HFFc6 (cell line): Measurements from ENCODE around the gene TCTN2. TPM values are rescaled to one million over a fixed set of nuclear protein-coding genes. Genes with fewer than 3 reads are reported as not detected.

Experiments
- DNase-seq: peaks from one replicate; pipeline ENCODE4 v3.0.0-alpha.2; 2018
- H3K27ac Mint-ChIP-seq: 2 replicates; pipeline ENCODE4 v1.8.0; 2020; ENCODE audit warnings: mild to moderate bottlenecking, mixed read lengths
- H3K27me3 Mint-ChIP-seq: 2 replicates; pipeline ENCODE4 v1.8.0; 2021; ENCODE audit warnings: mild to moderate bottlenecking, moderate library complexity, mixed read lengths; ENCODE audit not compliant: insufficient read depth
- H3K36me3 Mint-ChIP-seq: 2 replicates; pipeline ENCODE4 v1.8.0; 2021; ENCODE audit warnings: low read depth, mixed read lengths
- H3K4me1 Mint-ChIP-seq: 2 replicates; pipeline ENCODE4 v1.8.0; 2020; ENCODE audit warnings: low read depth, mixed read lengths
- H3K4me3 Mint-ChIP-seq: 2 replicates; pipeline ENCODE4 v1.8.0; 2020; ENCODE audit warnings: mild to moderate bottlenecking, moderate library complexity, mixed read lengths
- H3K9me3 Mint-ChIP-seq: 2 replicates; pipeline ENCODE4 v1.8.0; 2020; ENCODE audit warnings: mild to moderate bottlenecking, mixed read lengths
- total RNA-seq, 6 experiments: library from RNA; stranded (reverse); fragmentation: NEBNext Ultra II Directional; extraction: Animal tissue kit (Norgen Biotek cat#: 25700); gene quantifications; 2 replicates in 1 of 6; 3 replicates in 5 of 6; pipeline ENCODE4 v1.2.3, GENCODE V29; 2021
- TF ChIP-seq, protein P1 (sequence below): fragments of 200-600 bp; sonication (generic); IDR thresholded peaks from 2 replicates; pipeline ENCODE4 v1.5.0; 2021; ENCODE audit warnings: antibody characterized with exemption, mild to moderate bottlenecking

TCTN2 gene
- total RNA-seq, 6 experiments from 2014 or later: 6.5 to 11.2 (median 9.5) TPM

DNA sequence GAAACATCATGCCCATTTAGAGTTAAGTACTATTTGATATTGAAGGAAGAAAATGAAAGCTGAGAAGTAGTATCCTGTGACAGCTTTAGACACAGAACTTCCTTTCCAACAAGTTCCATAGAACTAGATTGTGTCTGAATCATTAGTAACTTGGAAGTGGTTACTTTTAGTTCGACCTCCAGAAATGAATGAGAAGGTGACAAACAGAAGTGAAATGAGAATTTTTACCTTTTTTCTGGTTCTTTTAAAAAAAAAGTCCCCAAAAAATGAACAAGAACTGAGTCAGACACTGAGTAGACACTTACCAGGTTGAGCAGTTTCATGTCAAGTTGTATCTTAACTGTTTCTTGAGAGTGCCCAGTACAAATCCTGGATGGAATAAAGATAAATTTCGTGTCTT lies 44.3 kb downstream of the TCTN2 start:
- no peak overlapping the region for H3K4me3 Mint-ChIP-seq
- no peak overlapping the region for H3K27ac Mint-ChIP-seq
- H3K4me1 Mint-ChIP-seq: peaks cover 41% of the 10 kb centered on the region
- H3K9me3 Mint-ChIP-seq: no peaks in the 10 kb centered on the region
- DNase-seq: no peak
- TF ChIP-seq, protein P1, sequence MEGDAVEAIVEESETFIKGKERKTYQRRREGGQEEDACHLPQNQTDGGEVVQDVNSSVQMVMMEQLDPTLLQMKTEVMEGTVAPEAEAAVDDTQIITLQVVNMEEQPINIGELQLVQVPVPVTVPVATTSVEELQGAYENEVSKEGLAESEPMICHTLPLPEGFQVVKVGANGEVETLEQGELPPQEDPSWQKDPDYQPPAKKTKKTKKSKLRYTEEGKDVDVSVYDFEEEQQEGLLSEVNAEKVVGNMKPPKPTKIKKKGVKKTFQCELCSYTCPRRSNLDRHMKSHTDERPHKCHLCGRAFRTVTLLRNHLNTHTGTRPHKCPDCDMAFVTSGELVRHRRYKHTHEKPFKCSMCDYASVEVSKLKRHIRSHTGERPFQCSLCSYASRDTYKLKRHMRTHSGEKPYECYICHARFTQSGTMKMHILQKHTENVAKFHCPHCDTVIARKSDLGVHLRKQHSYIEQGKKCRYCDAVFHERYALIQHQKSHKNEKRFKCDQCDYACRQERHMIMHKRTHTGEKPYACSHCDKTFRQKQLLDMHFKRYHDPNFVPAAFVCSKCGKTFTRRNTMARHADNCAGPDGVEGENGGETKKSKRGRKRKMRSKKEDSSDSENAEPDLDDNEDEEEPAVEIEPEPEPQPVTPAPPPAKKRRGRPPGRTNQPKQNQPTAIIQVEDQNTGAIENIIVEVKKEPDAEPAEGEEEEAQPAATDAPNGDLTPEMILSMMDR: no peak
- H3K27me3 Mint-ChIP-seq: peaks cover 9% of the 10 kb centered on the region
- H3K36me3 Mint-ChIP-seq: peaks cover 5% of the 10 kb centered on the region

DNA sequence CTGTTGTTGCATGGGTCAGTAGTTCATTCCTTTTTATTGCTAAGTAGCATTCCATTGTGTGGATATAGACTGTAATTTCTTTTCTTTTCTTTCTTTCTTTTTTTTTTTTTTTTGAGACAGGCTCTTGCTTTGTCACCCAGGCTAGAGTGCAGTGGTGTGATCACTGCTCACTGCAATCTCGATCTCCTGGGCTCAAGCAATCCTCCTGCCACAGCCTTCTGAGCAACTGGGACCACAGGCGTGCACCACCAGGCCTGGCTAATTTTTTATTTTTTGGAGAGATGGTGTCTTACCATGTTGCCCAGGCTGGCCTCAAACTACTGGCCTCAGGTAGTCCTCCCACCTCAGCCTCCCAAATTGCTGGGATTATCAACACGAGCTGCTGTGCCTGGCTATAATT lies 46.4 kb downstream of the TCTN2 start:
- Mint-ChIP-seq H3K27me3 (peaks cover 7% of the 10 kb centered on the region), H3K36me3 (peaks cover 5% of the 10 kb centered on the region), H3K4me3 (no peak overlapping the region), H3K4me1 (peaks cover 26% of the 10 kb centered on the region), H3K27ac (no peak overlapping the region; the same call in 1 of the 2 replicates), H3K9me3 (no peaks in the 10 kb centered on the region)
- no peak for DNase-seq
- TF ChIP-seq, protein P1: no peak

DNA sequence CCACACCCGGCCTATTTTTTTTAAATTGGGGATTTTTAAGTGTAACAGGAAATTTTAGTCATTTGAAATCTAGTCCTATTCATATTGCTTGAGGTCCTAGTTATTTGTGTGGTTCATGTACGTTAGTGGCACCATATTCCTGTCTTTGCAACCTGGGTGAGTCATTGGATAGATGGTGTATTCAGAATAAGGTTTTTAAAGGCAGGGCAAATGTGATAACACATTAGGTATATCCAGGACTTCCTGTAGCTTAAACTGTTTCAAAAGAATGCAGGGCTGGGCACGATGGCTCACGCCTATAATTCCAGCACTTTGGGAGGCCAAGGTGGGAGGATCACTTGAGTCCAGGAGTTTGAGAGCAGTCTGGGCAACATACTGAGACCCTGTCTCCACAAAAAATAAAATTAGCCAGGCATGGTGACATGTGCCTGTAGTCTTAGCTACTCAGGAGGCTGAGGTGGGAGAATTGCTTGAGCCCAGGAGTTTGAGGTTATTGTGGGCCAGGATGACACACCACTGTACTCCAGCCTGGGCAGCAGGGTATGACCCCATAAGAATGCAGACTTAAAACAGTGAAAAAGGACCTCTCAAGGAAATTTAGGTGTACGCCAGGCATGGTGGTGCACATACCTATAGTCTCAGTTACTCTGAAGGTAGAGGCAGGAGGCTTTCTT lies 49.4 kb downstream of the TCTN2 start:
- Mint-ChIP-seq H3K9me3 (no peaks in the 10 kb centered on the region), H3K4me3 (no peak overlapping the region), H3K27ac (no peak overlapping the region; the same call in 1 of the 2 replicates), H3K27me3 (peaks cover 3% of the 10 kb centered on the region; the same call in 1 of the 2 replicates), H3K4me1 (peaks cover 6% of the 10 kb centered on the region; the same call in 1 of the 2 replicates), H3K36me3 (peaks cover 5% of the 10 kb centered on the region)
- no peak for DNase-seq
- TF ChIP-seq, protein P1: no peak

DNA sequence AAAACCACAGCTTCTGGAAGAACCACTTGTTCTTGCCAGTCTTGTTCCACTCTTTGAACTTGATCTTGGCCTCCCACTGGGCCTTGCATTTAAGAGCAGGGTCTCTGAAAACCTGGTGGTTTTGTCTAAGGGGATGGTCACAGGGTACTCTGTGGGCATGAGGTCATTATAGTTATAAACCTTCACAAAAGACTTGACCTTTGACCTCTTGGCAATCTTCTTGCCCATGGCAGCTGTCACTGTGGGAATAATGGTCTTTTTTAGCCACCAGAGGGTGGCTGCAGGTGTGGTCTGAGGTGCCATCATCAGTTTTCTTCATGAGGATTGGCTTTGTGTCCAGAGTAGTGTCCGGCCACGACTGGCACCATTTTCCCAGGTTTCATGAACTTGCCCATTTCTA lies 50.3 kb downstream of the TCTN2 start:
- Mint-ChIP-seq H3K36me3 (peaks cover 5% of the 10 kb centered on the region), H3K4me1 (peaks cover 6% of the 10 kb centered on the region; the same call in 1 of the 2 replicates), H3K4me3 (no peak overlapping the region), H3K9me3 (no peaks in the 10 kb centered on the region), H3K27ac (no peak overlapping the region), H3K27me3 (peaks cover 3% of the 10 kb centered on the region; the same call in 1 of the 2 replicates)
- DNase-seq: no peak
- TF ChIP-seq, protein P1: no peak

DNA sequence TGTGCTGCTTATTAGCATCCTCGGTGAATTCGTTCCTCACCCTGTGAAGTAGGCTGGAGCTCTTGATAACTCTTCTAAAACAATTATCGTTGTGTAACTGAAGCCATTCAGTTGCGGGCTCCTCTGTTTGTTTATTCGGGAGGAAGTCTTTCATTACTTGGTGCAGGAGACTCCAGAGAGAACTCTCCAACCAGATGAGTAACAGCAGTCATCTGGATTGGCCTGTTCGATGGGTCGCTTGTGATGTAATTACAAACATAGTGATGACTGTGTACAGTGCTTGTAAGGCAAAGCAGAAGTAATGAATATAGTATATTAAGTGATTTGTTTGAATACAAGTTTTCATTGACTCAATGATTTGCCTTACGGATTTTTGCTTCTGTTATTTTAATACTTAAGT lies 52.1 kb downstream of the TCTN2 start:
- no peak overlapping the region for H3K4me3 Mint-ChIP-seq
- no peaks in the 10 kb centered on the region for H3K4me1 Mint-ChIP-seq
- H3K36me3 Mint-ChIP-seq: no peaks in the 10 kb centered on the region
- no peak for DNase-seq
- H3K27ac Mint-ChIP-seq: no peak overlapping the region
- peaks cover 3% of the 10 kb centered on the region; the same call in 1 of the 2 replicates for H3K27me3 Mint-ChIP-seq
- TF ChIP-seq, protein P1: no peak
- H3K9me3 Mint-ChIP-seq: no peaks in the 10 kb centered on the region
